Breast epithelium (tissue), 3 donors: ENCODE results near the gene UBAP1.

Source experiments
- CTCF ChIP-seq, 3 donors: fragments of 450-650 bp; IDR thresholded peaks; one replicate each; pipeline ENCODE4 v1.5.1; 2016 to 2017; ENCODE audit warnings: antibody characterized with exemption in 3 of 3, mild to moderate bottlenecking in 3 of 3, moderate library complexity in 3 of 3
- POLR2A ChIP-seq: fragments of 450-650 bp; IDR thresholded peaks from one replicate; pipeline ENCODE4 v1.6.1; 2016; ENCODE audit warnings: antibody characterized with exemption, mild to moderate bottlenecking, moderate library complexity

GRCh38 chr9:34240006-34240405 lies 61.2 kb downstream of the UBAP1 start:
- TF ChIP-seq POLR2A (no peak), CTCF (IDR thresholded peaks at IDR 0.05) (no peak)
